ENCODE measurements around the gene MDC1. TPM values are rescaled to one million over a fixed set of nuclear protein-coding genes. Genes with fewer than 3 reads are reported as not detected.
"Not testable (repeated sequence)": the region's sequence is repeated elsewhere in the genome, so short reads cannot be mapped to it uniquely, and the experiment has no call there.

MDC1 gene
- total RNA-seq, 1 experiment from 2014 or later = 95.9 TPM

GRCh38 chr6:30723159-30723842 lies 6.2 kb upstream of the MDC1 start:
- H3K4me1 Mint-ChIP-seq = peaks cover 44% of the 10 kb centered on the region
- DNase-seq (ENCODE audit: low spot score); H3K27me3 Mint-ChIP-seq (ENCODE audit: low read depth); ATAC-seq; H3K9me3 Mint-ChIP-seq: not testable (repeated sequence)
- H3K4me3 Mint-ChIP-seq = peak overlapping the region; percentile 99
- 0 out of 2 replicates have a peak, but pooled peaks have one; percentile 32 for TF ChIP-seq IRF1 (CRISPR knock-in tag; IDR thresholded peaks at IDR 0.05)
- peak; percentile 69; the same call in 1 of the 2 replicates for TF ChIP-seq EMX1 (CRISPR knock-in tag; IDR thresholded peaks at IDR 0.05)
- peak; percentile 41; the same call in 1 of the 2 replicates for TF ChIP-seq NFATC4 (CRISPR knock-in tag; IDR thresholded peaks at IDR 0.05)
- peak; percentile 78 for TF ChIP-seq ZNF671 (CRISPR knock-in tag; IDR thresholded peaks at IDR 0.05)
- TF ChIP-seq, protein P1, sequence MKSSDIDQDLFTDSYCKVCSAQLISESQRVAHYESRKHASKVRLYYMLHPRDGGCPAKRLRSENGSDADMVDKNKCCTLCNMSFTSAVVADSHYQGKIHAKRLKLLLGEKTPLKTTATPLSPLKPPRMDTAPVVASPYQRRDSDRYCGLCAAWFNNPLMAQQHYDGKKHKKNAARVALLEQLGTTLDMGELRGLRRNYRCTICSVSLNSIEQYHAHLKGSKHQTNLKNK (CRISPR knock-in tag; IDR thresholded peaks at IDR 0.05) = peak; percentile 60; the same call in 1 of the 2 replicates
- TF ChIP-seq, protein P2, sequence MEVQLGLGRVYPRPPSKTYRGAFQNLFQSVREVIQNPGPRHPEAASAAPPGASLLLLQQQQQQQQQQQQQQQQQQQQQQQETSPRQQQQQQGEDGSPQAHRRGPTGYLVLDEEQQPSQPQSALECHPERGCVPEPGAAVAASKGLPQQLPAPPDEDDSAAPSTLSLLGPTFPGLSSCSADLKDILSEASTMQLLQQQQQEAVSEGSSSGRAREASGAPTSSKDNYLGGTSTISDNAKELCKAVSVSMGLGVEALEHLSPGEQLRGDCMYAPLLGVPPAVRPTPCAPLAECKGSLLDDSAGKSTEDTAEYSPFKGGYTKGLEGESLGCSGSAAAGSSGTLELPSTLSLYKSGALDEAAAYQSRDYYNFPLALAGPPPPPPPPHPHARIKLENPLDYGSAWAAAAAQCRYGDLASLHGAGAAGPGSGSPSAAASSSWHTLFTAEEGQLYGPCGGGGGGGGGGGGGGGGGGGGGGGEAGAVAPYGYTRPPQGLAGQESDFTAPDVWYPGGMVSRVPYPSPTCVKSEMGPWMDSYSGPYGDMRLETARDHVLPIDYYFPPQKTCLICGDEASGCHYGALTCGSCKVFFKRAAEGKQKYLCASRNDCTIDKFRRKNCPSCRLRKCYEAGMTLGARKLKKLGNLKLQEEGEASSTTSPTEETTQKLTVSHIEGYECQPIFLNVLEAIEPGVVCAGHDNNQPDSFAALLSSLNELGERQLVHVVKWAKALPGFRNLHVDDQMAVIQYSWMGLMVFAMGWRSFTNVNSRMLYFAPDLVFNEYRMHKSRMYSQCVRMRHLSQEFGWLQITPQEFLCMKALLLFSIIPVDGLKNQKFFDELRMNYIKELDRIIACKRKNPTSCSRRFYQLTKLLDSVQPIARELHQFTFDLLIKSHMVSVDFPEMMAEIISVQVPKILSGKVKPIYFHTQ (CRISPR knock-in tag; IDR thresholded peaks at IDR 0.05) = 0 out of 2 replicates have a peak, but pooled peaks have one; percentile 53
- POLR2A ChIA-PET = interaction anchor here (1.4 to 2.7 kb wide), 3 partner anchors 36 to 108 kb away, joined by 3 to 8 read pairs (median 7); no protein-coding TSS in a partner anchor
- peak overlapping the region; percentile 97 for H3K27ac Mint-ChIP-seq
- CTCF ChIA-PET = interaction anchor here (1.2 to 6.0 kb wide), 6 partner anchors 8 to 87 kb away, joined by 3 to 54 read pairs (median 16); partner anchors contain the start of gene DHX16
- H3K36me3 Mint-ChIP-seq = peaks cover 60% of the 10 kb centered on the region

DNA sequence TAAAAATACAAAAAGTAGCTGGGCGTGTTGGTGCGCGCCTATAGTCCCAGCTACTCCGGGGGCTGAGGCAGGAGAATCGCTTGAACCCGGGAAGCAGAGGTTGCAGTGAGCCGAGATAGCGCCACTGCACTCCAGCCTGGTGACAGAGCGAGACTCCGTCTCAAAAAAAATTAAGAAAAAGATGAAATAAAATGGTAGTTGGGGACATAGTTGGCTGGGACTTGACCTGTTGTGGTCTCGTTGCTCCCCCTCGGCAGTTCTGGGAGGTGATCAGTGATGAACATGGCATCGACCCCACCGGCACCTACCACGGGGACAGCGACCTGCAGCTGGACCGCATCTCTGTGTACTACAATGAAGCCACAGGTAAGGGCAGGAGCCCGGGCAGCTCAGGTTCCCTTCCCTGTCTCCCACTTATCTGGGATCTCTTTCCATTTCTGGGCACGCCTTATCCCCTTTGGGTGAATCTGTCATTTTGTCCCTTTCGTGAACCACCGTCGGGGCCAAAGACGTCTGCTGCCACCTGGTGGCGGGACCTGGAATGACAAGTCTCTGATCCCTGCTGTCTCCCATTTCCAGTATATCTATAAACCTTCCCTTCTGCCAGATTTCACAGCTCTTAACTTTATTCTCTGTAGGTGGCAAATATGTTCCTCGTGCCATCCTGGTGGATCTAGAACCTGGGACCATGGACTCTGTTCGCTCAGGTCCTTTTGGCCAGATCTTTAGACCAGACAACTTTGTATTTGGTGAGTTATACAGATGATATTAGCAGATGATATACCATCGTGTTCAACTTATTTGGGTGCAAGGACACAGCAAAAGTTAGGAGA lies 5.4 kb upstream of the MDC1 start:
- peaks cover 56% of the 10 kb centered on the region for H3K36me3 Mint-ChIP-seq
- H3K27me3 Mint-ChIP-seq (ENCODE audit: low read depth) = no peaks in the 10 kb centered on the region
- no peaks in the 10 kb centered on the region for H3K9me3 Mint-ChIP-seq
- peak overlapping the region; percentile 99 for H3K4me3 Mint-ChIP-seq
- ATAC-seq (peak; percentile 1; the same call in 1 of the 2 replicates), DNase-seq (ENCODE audit: low spot score) (peak; percentile 82)
- POLR2A ChIA-PET = interaction anchor here (1.8 to 2.7 kb wide), 3 partner anchors 22 to 43 kb away, joined by 4 to 8 read pairs (median 7); partner anchors contain the start of gene IER3
- H3K27ac Mint-ChIP-seq = peak overlapping the region; percentile 97
- TF ChIP-seq, protein P3, sequence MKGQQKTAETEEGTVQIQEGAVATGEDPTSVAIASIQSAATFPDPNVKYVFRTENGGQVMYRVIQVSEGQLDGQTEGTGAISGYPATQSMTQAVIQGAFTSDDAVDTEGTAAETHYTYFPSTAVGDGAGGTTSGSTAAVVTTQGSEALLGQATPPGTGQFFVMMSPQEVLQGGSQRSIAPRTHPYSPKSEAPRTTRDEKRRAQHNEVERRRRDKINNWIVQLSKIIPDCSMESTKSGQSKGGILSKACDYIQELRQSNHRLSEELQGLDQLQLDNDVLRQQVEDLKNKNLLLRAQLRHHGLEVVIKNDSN (CRISPR knock-in tag; IDR thresholded peaks at IDR 0.05) = no peak
- peak; percentile 17; the same call in 1 of the 2 replicates for TF ChIP-seq SP1 (CRISPR knock-in tag; conservative IDR thresholded peaks at IDR 0.05)
- peak; percentile 8; the same call in 1 of the 2 replicates for TF ChIP-seq GABPB1 (CRISPR knock-in tag; IDR thresholded peaks at IDR 0.05)
- TF ChIP-seq PRRX2 (CRISPR knock-in tag; IDR thresholded peaks at IDR 0.05) = 0 out of 2 replicates have a peak, but pooled peaks have one; percentile 72
- peak; percentile 55; the same call in 1 of the 2 replicates for TF ChIP-seq ZNF416 (CRISPR knock-in tag; IDR thresholded peaks at IDR 0.05)
- TF ChIP-seq, protein P4, sequence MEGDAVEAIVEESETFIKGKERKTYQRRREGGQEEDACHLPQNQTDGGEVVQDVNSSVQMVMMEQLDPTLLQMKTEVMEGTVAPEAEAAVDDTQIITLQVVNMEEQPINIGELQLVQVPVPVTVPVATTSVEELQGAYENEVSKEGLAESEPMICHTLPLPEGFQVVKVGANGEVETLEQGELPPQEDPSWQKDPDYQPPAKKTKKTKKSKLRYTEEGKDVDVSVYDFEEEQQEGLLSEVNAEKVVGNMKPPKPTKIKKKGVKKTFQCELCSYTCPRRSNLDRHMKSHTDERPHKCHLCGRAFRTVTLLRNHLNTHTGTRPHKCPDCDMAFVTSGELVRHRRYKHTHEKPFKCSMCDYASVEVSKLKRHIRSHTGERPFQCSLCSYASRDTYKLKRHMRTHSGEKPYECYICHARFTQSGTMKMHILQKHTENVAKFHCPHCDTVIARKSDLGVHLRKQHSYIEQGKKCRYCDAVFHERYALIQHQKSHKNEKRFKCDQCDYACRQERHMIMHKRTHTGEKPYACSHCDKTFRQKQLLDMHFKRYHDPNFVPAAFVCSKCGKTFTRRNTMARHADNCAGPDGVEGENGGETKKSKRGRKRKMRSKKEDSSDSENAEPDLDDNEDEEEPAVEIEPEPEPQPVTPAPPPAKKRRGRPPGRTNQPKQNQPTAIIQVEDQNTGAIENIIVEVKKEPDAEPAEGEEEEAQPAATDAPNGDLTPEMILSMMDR (IDR thresholded peaks at IDR 0.05) = peak; percentile 98
- TF ChIP-seq, protein P5, sequence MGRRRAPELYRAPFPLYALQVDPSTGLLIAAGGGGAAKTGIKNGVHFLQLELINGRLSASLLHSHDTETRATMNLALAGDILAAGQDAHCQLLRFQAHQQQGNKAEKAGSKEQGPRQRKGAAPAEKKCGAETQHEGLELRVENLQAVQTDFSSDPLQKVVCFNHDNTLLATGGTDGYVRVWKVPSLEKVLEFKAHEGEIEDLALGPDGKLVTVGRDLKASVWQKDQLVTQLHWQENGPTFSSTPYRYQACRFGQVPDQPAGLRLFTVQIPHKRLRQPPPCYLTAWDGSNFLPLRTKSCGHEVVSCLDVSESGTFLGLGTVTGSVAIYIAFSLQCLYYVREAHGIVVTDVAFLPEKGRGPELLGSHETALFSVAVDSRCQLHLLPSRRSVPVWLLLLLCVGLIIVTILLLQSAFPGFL (CRISPR knock-in tag; IDR thresholded peaks at IDR 0.05; ENCODE audit: borderline replicate concordance) = no peak
- TF ChIP-seq TCF7 (CRISPR knock-in tag; IDR thresholded peaks at IDR 0.05; ENCODE audit: low read depth) = no peak
- peak; percentile 9; the same call in 1 of the 2 replicates for TF ChIP-seq ERG (CRISPR knock-in tag; IDR thresholded peaks at IDR 0.05)
- TF ChIP-seq EMX1 (CRISPR knock-in tag; IDR thresholded peaks at IDR 0.05) = no peak
- TF ChIP-seq ZNF317 (CRISPR knock-in tag; IDR thresholded peaks at IDR 0.05; ENCODE audit: borderline replicate concordance, low read depth) = no peak
- CTCF ChIA-PET = interaction anchor here (0.9 to 6.0 kb wide), 10 partner anchors 9 to 110 kb away, joined by 3 to 54 read pairs (median 10); partner anchors contain the start of gene DHX16
- H3K4me1 Mint-ChIP-seq = peaks cover 47% of the 10 kb centered on the region
